ENCODE measurements around the gene TMC3.

TMC3 gene

GRCh38 chr15:81386947-81387346 is 12.9 kb upstream of the TMC3 start:
- no peak for TF ChIP-seq CTCF (conservative IDR thresholded peaks at IDR 0.05; ENCODE audit: low read depth)
- ChIA-PET POLR2A (ENCODE audit: low non-redundant PET) (no interaction called here), CTCF (interaction anchor here (0.6 kb wide), 1 partner anchor 1313 kb away, joined by 3 read pairs; no protein-coding TSS in a partner anchor)
- H3K27ac ChIP-seq, result no peak overlapping the region
- no peak for DNase-seq (ENCODE audit: low spot score)

- ChIA-PET POLR2A (ENCODE audit: low non-redundant PET) (no interaction called here), CTCF (no interaction called here)
- no peak overlapping the region for H3K27ac ChIP-seq
- DNase-seq (ENCODE audit: low spot score), result no peak
- no peak for TF ChIP-seq CTCF (conservative IDR thresholded peaks at IDR 0.05; ENCODE audit: low read depth)
These were observed 11.7 kb upstream of the TMC3 start for GRCh38 chr15:81385721-81386076.

GRCh38 chr15:81384891-81385720 is 11.1 kb upstream of the TMC3 start:
- DNase-seq (ENCODE audit: low spot score), result no peak
- TF ChIP-seq CTCF (conservative IDR thresholded peaks at IDR 0.05; ENCODE audit: low read depth), result no peak
- no peak overlapping the region for H3K27ac ChIP-seq
- ChIA-PET POLR2A (ENCODE audit: low non-redundant PET) (no interaction called here), CTCF (no interaction called here)

- POLR2A ChIA-PET (ENCODE audit: low non-redundant PET), result no interaction called here
- CTCF ChIA-PET, result interaction anchor here (0.6 to 1.2 kb wide), 3 partner anchors 29 to 78 kb away, joined by 3 read pairs; no protein-coding TSS in a partner anchor
- no peak for DNase-seq (ENCODE audit: low spot score)
- no peak for TF ChIP-seq CTCF (conservative IDR thresholded peaks at IDR 0.05; ENCODE audit: low read depth)
- H3K27ac ChIP-seq, result no peak overlapping the region
These were observed 7.7 kb upstream of the TMC3 start for GRCh38 chr15:81381720-81382119.

- H3K27ac ChIP-seq, result no peak overlapping the region
- TF ChIP-seq CTCF (conservative IDR thresholded peaks at IDR 0.05; ENCODE audit: low read depth), result no peak
- CTCF ChIA-PET, result interaction anchor here (1.1 to 1.2 kb wide), 2 partner anchors 30 to 114 kb away, joined by 3 read pairs; no protein-coding TSS in a partner anchor
- POLR2A ChIA-PET (ENCODE audit: low non-redundant PET), result no interaction called here
- DNase-seq (ENCODE audit: low spot score), result no peak
These were observed 6.7 kb upstream of the TMC3 start for GRCh38 chr15:81380668-81381067.

GRCh38 chr15:81380203-81380602 is 6.2 kb upstream of the TMC3 start:
- ChIA-PET POLR2A (ENCODE audit: low non-redundant PET) (no interaction called here), CTCF (interaction anchor here (0.6 to 1.1 kb wide), 2 partner anchors 18 to 114 kb away, joined by 3 read pairs; no protein-coding TSS in a partner anchor)
- no peak for TF ChIP-seq CTCF (conservative IDR thresholded peaks at IDR 0.05; ENCODE audit: low read depth)
- H3K27ac ChIP-seq, result no peak overlapping the region
- no peak for DNase-seq (ENCODE audit: low spot score)

Data from RWPE1 (cell line).